ENCODE data around the gene TSTD2. TPM values are rescaled to one million over a fixed set of nuclear protein-coding genes. Genes with fewer than 3 reads are reported as not detected.

The TSTD2 gene
- 7.2 and 9.4 TPM in 2 replicates for total RNA-seq

DNA sequence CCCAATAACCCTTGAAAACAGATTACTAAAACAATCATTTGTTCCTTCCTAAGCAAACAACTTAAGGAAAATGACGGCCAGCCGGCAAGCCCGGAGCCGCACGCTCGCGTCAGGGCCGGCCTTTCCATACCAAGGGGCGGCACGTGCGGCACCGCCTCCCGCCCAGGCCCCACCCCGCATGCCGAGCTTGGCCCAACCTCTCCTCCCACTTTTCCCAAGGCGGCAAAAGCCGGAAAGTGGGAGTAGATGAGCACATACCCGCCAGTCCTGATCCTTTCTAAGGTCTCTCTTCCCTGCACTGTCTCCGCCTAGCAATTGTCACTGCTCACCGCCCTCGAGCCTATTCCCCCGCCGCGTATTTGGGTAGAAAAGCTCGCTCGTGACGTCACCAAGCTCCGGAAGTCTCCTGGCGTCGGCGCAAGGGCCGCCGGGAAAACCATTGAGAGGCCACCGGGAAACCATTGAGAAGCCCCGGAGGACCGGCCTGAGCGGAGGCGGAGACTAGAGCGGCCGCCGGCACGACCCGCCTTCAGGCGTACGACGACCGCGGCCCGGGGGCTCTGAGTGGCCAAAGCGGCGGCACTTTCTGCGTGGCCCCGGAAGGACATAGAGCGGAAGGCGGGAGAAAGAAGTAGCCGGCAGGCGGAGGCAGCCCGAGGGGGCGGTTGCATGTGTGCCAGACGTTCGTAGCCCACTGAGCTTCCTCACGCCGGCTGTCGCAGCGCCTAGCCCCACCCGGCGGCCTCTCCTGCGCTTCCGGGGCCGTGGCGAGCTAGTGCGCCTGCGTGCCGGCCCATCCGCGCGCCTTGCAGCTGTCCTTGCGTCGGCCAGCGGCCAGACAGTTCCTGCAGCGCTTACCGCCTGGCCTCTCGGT, at the start of gene TSTD2, which contains the start of gene NCBP1:
Gene TSTD2 (minus strand): TSS at position 384 of the 874 bp plus-strand sequence. CDS start 5,806 bp downstream, outside the sequence.
Gene NCBP1 (plus strand): TSS at position 837 of the 874 bp plus-strand sequence. CDS start 61 bp downstream, outside the sequence.

Other genes with a start within 250 kb of the TSTD2 start
- gene TDRD7, start 221.3 kb downstream of the TSTD2 start, total RNA-seq = 4.9 and 9.7 TPM in 2 replicates
- 1.7 TPM in 1 of 2 replicates, not detected in the other for gene TMOD1, start 131.7 kb downstream of the TSTD2 start, total RNA-seq
- gene NCBP1, start 453 bp upstream of the TSTD2 start, total RNA-seq = 28.0 and 35.3 TPM in 2 replicates
- 5.2 and 5.8 TPM in 2 replicates for gene XPA, start 64.0 kb upstream of the TSTD2 start, total RNA-seq
- gene FOXE1, start 219.9 kb upstream of the TSTD2 start, total RNA-seq = not detected in 2 replicates